Mucosa of rectum (tissue), 2 donors: Measurements from ENCODE around the gene ATG4C.
"Not testable (repeated sequence)": the region's sequence is repeated elsewhere in the genome, so short reads cannot be mapped to it uniquely, and the experiment has no call there.

Source experiments
- H3K27ac ChIP-seq, 2 donors: one replicate each; pipeline ENCODE4 v1.7.0; 2013; ENCODE audit warnings: inconsistent platforms in 2 of 2, low read depth in 2 of 2, low read length in 2 of 2
- H3K27me3 ChIP-seq, 2 donors: one replicate each; pipeline ENCODE4 v1.7.0; 2013; ENCODE audit warnings: low read length in 2 of 2; ENCODE audit not compliant: control insufficient read depth in 2 of 2, insufficient read depth in 2 of 2
- H3K36me3 ChIP-seq, 2 donors: one replicate each; pipeline ENCODE4 v1.7.0; 2013; ENCODE audit warnings: low read length in 2 of 2; ENCODE audit not compliant: control insufficient read depth in 2 of 2, insufficient read depth in 2 of 2
- H3K4me1 ChIP-seq, 2 donors: one replicate each; pipeline ENCODE4 v1.7.0; 2013; ENCODE audit warnings: low read length in 2 of 2, mild to moderate bottlenecking in 1 of 2; ENCODE audit not compliant: control insufficient read depth in 2 of 2, insufficient read depth in 2 of 2
- H3K4me3 ChIP-seq, 2 donors: one replicate each; pipeline ENCODE4 v1.7.0; 2013; ENCODE audit warnings: low read length in 2 of 2
- H3K9ac ChIP-seq, 2 donors: one replicate each; pipeline ENCODE4 v1.7.0; 2013; ENCODE audit warnings: low read length in 2 of 2, low read depth in 1 of 2, mild to moderate bottlenecking in 1 of 2
- H3K9me3 ChIP-seq, 2 donors: one replicate each; pipeline ENCODE4 v1.7.0; 2013; ENCODE audit warnings: low read length in 2 of 2; ENCODE audit not compliant: control insufficient read depth in 2 of 2
- donor health status: healthy.
- donor health status: Normal muscosa, but diverticular disease.

Gene ATG4C

GRCh38 chr1:62783736-62784508 lies at the start of gene ATG4C:
ATG4C (plus strand) TSS chr1:62784132; CDS start chr1:62803787, 19,655 bp downstream.
- Histone ChIP-seq H3K4me1 (peaks cover 7% of the 10 kb centered on the region in 2 donors), H3K4me3 (peak within 1 kb of the TSS; percentile 98 to 100), H3K27me3 (no peaks in the 10 kb centered on the region), H3K9ac (peak within 1 kb of the TSS; percentile 86 to 95), H3K9me3 (no peaks in the 10 kb centered on the region), H3K27ac (peak within 1 kb of the TSS; percentile 92 to 95), H3K36me3 (no peaks in the 10 kb centered on the region)

- H3K36me3 ChIP-seq: no peaks in the 10 kb centered on the region
- peaks cover 0 to 3% of the 10 kb centered on the region in 2 donors for H3K4me1 ChIP-seq
- H3K9me3 ChIP-seq: no peaks in the 10 kb centered on the region
- H3K27ac ChIP-seq: no peak overlapping the region
- no peaks in the 10 kb centered on the region for H3K27me3 ChIP-seq
- no peak overlapping the region for H3K9ac ChIP-seq
- no peak overlapping the region for H3K4me3 ChIP-seq
These were observed 48.3 kb upstream of the ATG4C start for GRCh38 chr1:62735491-62736171.

- H3K27me3 ChIP-seq, H3K4me3 ChIP-seq, H3K36me3 ChIP-seq, H3K9ac ChIP-seq, H3K27ac ChIP-seq, H3K4me1 ChIP-seq, H3K9me3 ChIP-seq: not testable (repeated sequence)
These were observed 43.2 kb upstream of the ATG4C start for GRCh38 chr1:62740701-62741100.

GRCh38 chr1:62744611-62745577 lies 39.0 kb upstream of the ATG4C start:
- Histone ChIP-seq H3K9me3 (no peaks in the 10 kb centered on the region), H3K9ac (no peak overlapping the region), H3K4me3 (no peak overlapping the region), H3K27ac (no peak overlapping the region), H3K36me3 (no peaks in the 10 kb centered on the region), H3K27me3 (no peaks in the 10 kb centered on the region), H3K4me1 (peaks cover 0 to 2% of the 10 kb centered on the region in 2 donors)

- peaks cover 0 to 2% of the 10 kb centered on the region in 2 donors for H3K4me1 ChIP-seq
- H3K4me3 ChIP-seq: no peak overlapping the region
- no peaks in the 10 kb centered on the region for H3K9me3 ChIP-seq
- no peaks in the 10 kb centered on the region for H3K27me3 ChIP-seq
- no peaks in the 10 kb centered on the region for H3K36me3 ChIP-seq
- H3K9ac ChIP-seq: no peak overlapping the region
- H3K27ac ChIP-seq: no peak overlapping the region
These were observed 37.7 kb upstream of the ATG4C start for GRCh38 chr1:62746086-62746808.

GRCh38 chr1:62746809-62747138 lies 37.2 kb upstream of the ATG4C start:
- H3K9ac ChIP-seq: no peak overlapping the region
- H3K27me3 ChIP-seq: no peaks in the 10 kb centered on the region
- no peaks in the 10 kb centered on the region for H3K9me3 ChIP-seq
- peaks cover 0 to 2% of the 10 kb centered on the region in 2 donors for H3K4me1 ChIP-seq
- no peak overlapping the region for H3K27ac ChIP-seq
- H3K4me3 ChIP-seq: no peak overlapping the region
- no peaks in the 10 kb centered on the region for H3K36me3 ChIP-seq

- H3K27me3 ChIP-seq: no peaks in the 10 kb centered on the region
- H3K4me1 ChIP-seq: no peaks in the 10 kb centered on the region
- no peaks in the 10 kb centered on the region for H3K9me3 ChIP-seq
- H3K4me3 ChIP-seq: no peak overlapping the region
- no peak overlapping the region for H3K27ac ChIP-seq
- no peaks in the 10 kb centered on the region for H3K36me3 ChIP-seq
- no peak overlapping the region for H3K9ac ChIP-seq
These were observed 30.6 kb upstream of the ATG4C start for GRCh38 chr1:62753031-62753965.

GRCh38 chr1:62754938-62755337 lies 29.0 kb upstream of the ATG4C start:
- H3K9ac ChIP-seq: not testable (repeated sequence)

More at GRCh38 chr1:62754938-62755337, 29.0 kb upstream of the ATG4C start:
- not testable (repeated sequence) for H3K4me1 ChIP-seq, H3K27ac ChIP-seq, H3K36me3 ChIP-seq, H3K9me3 ChIP-seq, H3K4me3 ChIP-seq, H3K27me3 ChIP-seq
